SU-DHL-6 (cell line): ENCODE measurements around the gene PPP2R5C.

Experiments
- EZH2phosphoT487 ChIP-seq: fragments of 200-600 bp; sonication (generic), shearing (Covaris generic); conservative IDR thresholded peaks from 2 replicates; pipeline ENCODE4 v1.6.1; 2018; ENCODE audit warnings: mild to moderate bottlenecking, antibody characterized with exemption, low read length, moderate library complexity, mixed read lengths
- TF ChIP-seq, protein P1 (sequence below): fragments of 200-600 bp; sonication (generic); IDR thresholded peaks from one replicate; pipeline ENCODE4 v1.5.1; 2017; ENCODE audit warnings: antibody characterized with exemption, mild to moderate bottlenecking, low read length, moderate library complexity; ENCODE audit not compliant: insufficient read depth, poor library complexity, severe bottlenecking

GRCh38 chr14:101813833-101814232 is 52.3 kb downstream of the PPP2R5C start:
- TF ChIP-seq, protein P1, sequence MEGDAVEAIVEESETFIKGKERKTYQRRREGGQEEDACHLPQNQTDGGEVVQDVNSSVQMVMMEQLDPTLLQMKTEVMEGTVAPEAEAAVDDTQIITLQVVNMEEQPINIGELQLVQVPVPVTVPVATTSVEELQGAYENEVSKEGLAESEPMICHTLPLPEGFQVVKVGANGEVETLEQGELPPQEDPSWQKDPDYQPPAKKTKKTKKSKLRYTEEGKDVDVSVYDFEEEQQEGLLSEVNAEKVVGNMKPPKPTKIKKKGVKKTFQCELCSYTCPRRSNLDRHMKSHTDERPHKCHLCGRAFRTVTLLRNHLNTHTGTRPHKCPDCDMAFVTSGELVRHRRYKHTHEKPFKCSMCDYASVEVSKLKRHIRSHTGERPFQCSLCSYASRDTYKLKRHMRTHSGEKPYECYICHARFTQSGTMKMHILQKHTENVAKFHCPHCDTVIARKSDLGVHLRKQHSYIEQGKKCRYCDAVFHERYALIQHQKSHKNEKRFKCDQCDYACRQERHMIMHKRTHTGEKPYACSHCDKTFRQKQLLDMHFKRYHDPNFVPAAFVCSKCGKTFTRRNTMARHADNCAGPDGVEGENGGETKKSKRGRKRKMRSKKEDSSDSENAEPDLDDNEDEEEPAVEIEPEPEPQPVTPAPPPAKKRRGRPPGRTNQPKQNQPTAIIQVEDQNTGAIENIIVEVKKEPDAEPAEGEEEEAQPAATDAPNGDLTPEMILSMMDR = no peak
- TF ChIP-seq EZH2phosphoT487 = no peak
